Lower leg skin (tissue), 4 donors: ENCODE measurements around the gene GALNT14. TPM values are rescaled to one million over a fixed set of nuclear protein-coding genes. Genes with fewer than 3 reads are reported as not detected.
"Not testable (repeated sequence)": the region's sequence is repeated elsewhere in the genome, so short reads cannot be mapped to it uniquely, and the experiment has no call there.

ENCODE experiments used
- DNase-seq, 2 donors: peaks; one replicate each; pipeline ENCODE4 v3.0.0-alpha.2; 2019; ENCODE audit warnings: low spot score in 2 of 2
- H3K4me3 ChIP-seq: fragments of 200-600 bp; sonication (generic); 2 replicates; pipeline ENCODE4 v1.5.1; 2017; ENCODE audit warnings: mild to moderate bottlenecking, low read depth; ENCODE audit not compliant: poor library complexity, severe bottlenecking
- CTCF ChIP-seq, 3 donors: fragments of 450-650 bp; IDR thresholded peaks; one replicate each; pipeline ENCODE4 v1.5.1; 2016; ENCODE audit warnings: antibody characterized with exemption in 3 of 3, mild to moderate bottlenecking in 3 of 3, moderate library complexity in 2 of 3
- POLR2A ChIP-seq, 2 donors: fragments of 450-650 bp; IDR thresholded peaks; one replicate each; pipeline ENCODE4 v1.6.1; 2016 to 2017; ENCODE audit warnings: antibody characterized with exemption in 2 of 2, mild to moderate bottlenecking in 1 of 2, moderate library complexity in 1 of 2
- WGBS, 2 donors: methylation state at CpG; one replicate each; pipeline ENCODE4 v1.1.5; 2018; 5-methylcytosine and 5-hydroxymethylcytosine counted together
- intact Hi-C: fragments of 100-400 bp; cut with DNase I; formaldehyde crosslinking; loops from one replicate; pipeline ENCODE4 v1.15.0; 2023; ENCODE audit warnings: low total_unique reads
- total RNA-seq, 4 donors: library from RNA; depleted of rRNA; stranded (reverse); fragments of >200 nt; gene quantifications; one replicate each; pipeline ENCODE4 v1.1.0, GENCODE V29; 2016

The GALNT14 gene
- total RNA-seq, 4 donors from 2014 or later = 2.5 to 6.2 (median 4.0) TPM

GRCh38 chr2:30920511-30920910, 217.7 kb downstream of the GALNT14 start:
- no peak for DNase-seq
- no peak overlapping the region for H3K4me3 ChIP-seq
- intact Hi-C loops = no loop called here
- TF ChIP-seq POLR2A (IDR thresholded peaks at IDR 0.05) (no peak), CTCF (IDR thresholded peaks at IDR 0.05) (no peak)
- 90 to 92% methylated on average over 5 of the region's 5 CpGs for WGBS, 2 donors

DNA sequence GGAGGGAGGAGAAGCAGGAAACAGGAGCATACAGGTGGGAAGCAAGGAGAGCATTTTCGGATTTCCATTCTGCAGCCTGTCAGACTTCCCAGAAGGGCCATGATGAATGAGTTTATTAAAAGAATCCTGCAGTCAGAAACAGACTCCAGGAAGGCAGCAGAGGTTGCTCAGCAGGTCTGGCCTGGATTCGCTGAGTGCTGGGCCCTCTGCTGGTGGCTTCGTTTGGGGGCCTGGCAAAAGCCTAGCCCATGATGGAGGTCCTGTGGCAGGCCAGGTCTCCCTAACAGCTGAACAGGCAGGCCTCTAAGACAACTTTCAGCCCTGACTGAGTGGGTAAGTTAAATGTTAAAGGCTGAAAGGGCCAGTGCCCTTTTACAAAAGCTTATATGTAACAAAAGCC, 222.8 kb downstream of the GALNT14 start:
- TF ChIP-seq CTCF (IDR thresholded peaks at IDR 0.05) (no peak), POLR2A (IDR thresholded peaks at IDR 0.05) (no peak)
- no peak overlapping the region for H3K4me3 ChIP-seq
- 58 to 66% methylated on average over 3 of the region's 3 CpGs for WGBS, 2 donors
- DNase-seq = no peak
- intact Hi-C loops = no loop called here

DNA sequence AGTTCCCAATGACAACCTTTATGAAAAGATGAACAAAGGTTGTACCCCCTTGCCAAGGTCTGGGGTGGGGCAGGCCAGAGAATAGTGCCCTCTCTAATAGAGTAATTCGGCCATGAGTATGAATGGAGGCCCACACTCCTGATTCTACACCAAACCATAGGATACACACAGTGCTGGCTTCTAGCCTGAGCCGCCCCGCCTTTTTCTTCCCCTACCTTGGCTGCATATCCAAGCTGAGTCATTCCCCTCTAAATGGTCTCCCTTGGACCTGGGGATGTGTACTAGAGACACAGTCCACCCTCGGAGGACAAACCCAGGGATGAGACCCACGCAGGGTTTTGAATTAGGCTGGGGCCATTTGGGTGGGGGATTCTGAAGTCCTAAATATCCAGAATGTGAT, 223.8 kb downstream of the GALNT14 start:
- intact Hi-C loops = no loop called here
- WGBS, 2 donors = 87 to 92% methylated on average over 5 of the region's 5 CpGs
- TF ChIP-seq CTCF (IDR thresholded peaks at IDR 0.05) (no peak), POLR2A (IDR thresholded peaks at IDR 0.05) (no peak)
- DNase-seq = no peak
- no peak overlapping the region for H3K4me3 ChIP-seq

DNA sequence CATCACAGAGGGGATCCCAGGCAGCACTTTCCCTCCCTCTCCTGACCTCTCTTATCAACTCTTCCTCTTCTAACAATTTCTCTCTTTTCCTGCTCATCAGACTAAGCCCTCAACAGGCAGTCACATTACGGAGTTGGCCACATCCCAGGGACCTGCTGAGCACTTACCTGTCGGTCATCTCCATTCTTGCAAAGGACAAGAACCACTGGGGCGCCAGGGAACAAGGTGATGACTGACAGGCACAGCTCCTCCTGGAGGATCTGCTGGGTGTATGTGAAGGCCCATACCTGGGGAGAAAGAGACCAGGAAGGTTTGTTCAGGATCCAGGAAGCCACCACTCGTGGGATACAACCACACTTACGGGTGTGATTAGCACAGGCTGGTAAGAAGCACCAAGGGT, 226.2 kb downstream of the GALNT14 start:
- peak in 1 of 2 donors; percentile 59 for DNase-seq
- intact Hi-C loops = no loop called here
- H3K4me3 ChIP-seq = no peak overlapping the region
- no peak for TF ChIP-seq POLR2A (IDR thresholded peaks at IDR 0.05)
- 91 to 93% methylated on average over 5 of the region's 5 CpGs for WGBS, 2 donors

DNA sequence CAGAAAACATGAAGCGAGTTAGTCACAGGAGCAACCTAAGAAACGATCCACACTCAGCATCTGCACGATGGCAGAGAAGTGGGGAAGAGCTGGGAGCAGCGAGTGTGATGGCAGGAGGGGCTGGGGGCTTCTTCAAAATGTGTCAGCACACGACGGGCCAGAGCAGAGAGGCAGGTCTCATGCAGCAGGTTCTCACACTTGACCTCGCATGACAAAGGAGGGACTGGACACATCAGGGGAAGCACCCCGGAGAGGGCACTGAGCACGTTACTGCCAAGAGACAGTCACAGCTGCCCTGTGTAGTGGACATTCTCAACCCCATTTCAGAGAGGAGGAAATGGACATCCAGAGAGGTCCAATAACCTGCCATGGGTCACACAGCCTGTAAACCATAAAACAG, 226.9 kb downstream of the GALNT14 start:
- 84 to 88% methylated on average over 9 of the region's 9 CpGs for WGBS, 2 donors
- DNase-seq = peak in 1 of 2 donors; percentile 48
- TF ChIP-seq CTCF (IDR thresholded peaks at IDR 0.05) (no peak), POLR2A (IDR thresholded peaks at IDR 0.05) (no peak)
- intact Hi-C loops = no loop called here
- H3K4me3 ChIP-seq = no peak overlapping the region

GRCh38 chr2:30910686-30911085, 227.6 kb downstream of the GALNT14 start:
- TF ChIP-seq POLR2A (IDR thresholded peaks at IDR 0.05) (no peak), CTCF (IDR thresholded peaks at IDR 0.05) (no peak)
- intact Hi-C loops = no loop called here

GRCh38 chr2:30904437-30904836, 233.8 kb downstream of the GALNT14 start:
- 82 to 97% methylated on average over 10 to 12 of the region's 14 CpGs for WGBS, 2 donors
- H3K4me3 ChIP-seq, intact Hi-C loops: not testable (repeated sequence)
- peak in 1 of 2 donors; percentile 34 for DNase-seq

More at GRCh38 chr2:30910686-30911085, 227.6 kb downstream of the GALNT14 start:
- no peak for DNase-seq
- 88 to 96% methylated on average over 7 of the region's 7 CpGs for WGBS, 2 donors
- no peak overlapping the region for H3K4me3 ChIP-seq
